Stimulated activated CD8-positive, alpha-beta memory T cell treated with anti-CD3 and anti-CD28 coated beads, Interleukin-7, amount 100 ng/mL, for 4 hours (primary cell): ENCODE data around the gene PRSS1.
"Not testable (repeated sequence)": the region's sequence is repeated elsewhere in the genome, so short reads cannot be mapped to it uniquely, and the experiment has no call there.

Source experiments
- DNase-seq, 2 donors: peaks; one replicate each; pipeline ENCODE4 v3.0.0-alpha.2; 2020; ENCODE audit warnings: low read depth in 2 of 2

Gene PRSS1

DNA sequence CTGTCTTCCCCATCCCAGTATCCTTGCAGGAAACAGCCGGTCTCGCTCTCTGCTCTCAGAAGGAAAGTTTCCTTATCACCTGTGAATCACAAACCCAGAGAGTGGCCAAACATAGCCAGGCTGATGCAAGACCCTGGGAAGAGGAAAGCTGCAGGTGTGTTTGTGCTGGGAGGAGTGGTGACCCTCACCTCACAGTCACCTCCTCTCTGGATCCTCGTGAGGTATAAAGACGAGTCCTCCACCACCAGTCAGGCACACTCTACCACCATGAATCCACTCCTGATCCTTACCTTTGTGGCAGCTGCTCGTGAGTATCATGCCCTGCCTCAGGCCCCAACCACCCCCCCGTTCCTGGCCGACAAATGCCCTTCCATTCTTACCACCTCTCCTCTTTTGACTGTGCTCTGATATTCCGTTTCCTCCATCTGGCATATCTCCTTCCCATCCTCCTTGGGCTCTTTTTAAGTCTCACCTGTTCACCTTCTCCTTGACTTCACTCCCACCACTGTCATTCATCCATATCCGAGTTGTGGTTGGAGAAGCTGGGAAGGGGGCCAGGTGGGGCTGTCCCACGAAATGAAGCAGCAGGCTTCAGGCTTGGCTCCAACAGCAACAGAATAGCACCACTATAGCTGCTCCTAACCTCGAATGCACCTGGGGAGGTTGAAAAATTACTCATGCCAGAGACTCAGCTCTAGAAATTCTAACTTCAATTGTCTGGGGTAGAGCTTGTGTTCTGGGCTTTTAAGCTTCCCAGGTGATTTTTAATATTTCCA lies at the start of gene PRSS1:
TSS of gene PRSS1 (plus strand) at position 255 of the 776 bp plus-strand sequence. CDS start at position 268, 13 bp downstream.
- no peak for DNase-seq

DNA sequence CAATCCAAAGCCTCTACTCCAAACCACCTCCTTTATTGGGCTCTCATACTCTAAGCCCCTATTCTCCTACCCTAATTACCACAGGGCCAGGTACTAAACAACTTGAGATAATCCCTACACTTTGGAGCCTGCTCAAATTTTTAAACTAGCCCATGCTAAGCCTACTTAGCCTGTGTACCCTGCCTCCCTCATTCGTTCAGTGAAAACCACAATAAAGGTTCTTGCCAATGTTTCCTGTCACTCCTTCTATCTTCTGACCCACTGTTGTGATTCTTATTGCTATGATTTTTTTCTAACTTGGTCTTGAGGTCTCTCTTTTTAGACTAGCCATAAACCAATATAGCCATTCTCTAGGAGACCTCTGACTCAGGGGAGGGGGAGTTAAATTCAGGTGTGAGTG lies 48.3 kb upstream of the PRSS1 start:
- DNase-seq, result not testable (repeated sequence)

DNA sequence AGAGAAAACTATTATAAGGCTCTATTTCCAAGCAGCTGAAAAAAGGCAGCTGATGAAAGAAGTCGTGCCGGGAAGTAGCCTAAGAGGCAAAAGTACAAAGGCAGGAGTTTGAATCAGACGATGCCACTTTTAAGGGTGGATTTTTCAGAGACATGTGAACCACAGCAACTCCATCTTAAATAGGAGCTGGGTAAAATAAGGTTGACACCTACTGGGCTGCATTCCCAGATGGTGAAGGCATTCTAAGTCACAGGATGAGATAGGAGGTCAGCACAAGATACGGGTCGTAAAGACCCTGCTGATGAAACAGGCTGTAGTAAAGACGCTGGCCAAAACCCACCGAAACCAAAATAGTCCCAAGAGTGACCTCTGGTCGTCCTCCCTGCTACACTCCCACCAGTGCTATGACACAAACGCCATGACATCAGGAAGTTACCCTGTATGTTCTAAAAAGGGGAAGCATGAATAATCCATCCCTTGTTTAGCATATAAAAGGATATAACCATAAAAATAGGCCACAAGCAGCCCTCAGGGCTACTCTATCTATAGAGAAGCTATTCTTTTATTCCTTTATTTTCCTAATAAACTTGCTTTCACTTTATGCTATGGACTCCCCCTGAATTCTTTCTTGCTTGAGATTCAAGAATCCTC lies 45.5 kb upstream of the PRSS1 start:
- no peak for DNase-seq

DNA sequence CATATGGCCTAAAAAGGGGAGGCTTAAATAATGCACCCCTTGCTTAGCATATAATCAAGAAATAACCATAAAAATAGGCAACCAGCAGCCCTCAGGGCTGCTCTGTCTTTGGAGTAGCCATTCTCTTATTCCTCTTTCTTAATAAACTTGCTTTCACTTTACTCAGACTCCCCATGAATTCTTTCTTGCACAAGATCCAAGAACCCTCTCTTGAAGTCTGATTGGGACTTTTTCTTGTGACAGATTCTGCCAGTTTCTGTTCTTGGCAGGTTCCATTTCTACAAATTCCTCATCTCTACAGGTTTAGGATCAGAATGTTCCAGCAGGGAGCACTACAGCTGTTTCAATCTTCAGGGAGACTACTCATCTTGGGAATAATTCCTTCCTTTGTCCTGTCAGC lies 40.5 kb upstream of the PRSS1 start:
- DNase-seq, result not testable (repeated sequence)

DNA sequence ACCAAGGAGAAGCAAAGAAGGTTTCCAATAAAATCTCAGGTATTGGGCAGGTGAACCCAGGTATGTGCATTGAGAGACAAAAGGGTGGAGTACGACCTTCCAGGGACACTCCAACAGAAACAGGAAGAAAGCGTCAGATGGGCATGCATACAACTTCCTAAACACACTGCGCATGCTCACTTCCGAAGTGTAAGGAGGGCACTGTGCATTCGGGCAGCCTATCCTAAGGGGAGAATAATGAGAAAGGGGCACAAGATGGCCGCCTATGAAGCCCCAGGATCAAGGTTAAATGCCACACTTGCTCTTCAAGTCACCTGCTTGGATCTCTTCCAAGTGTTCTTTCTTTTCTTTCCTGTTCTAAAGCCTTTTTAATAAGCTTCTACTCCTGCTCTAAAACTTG lies 39.4 kb upstream of the PRSS1 start:
- no peak for DNase-seq

DNA sequence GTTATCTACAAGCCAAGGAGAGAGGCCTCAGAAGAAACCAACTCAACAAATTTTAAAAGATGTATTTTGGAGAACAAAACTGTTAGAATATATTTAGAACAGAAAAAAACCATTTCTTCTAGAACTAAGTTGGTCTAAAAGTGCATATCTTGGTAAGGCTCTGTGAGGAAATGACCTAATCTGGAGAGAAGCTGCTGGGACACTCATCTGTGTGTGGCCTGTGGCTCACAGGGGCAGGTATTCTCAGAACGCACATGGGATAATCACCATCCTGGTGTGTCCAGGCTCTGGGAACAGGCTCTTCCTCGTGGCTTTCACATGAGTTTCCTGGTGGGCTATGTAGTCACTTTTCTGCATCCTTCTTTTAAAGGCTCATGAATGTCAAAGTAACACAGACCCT lies 38.1 kb upstream of the PRSS1 start:
- DNase-seq, result no peak

DNA sequence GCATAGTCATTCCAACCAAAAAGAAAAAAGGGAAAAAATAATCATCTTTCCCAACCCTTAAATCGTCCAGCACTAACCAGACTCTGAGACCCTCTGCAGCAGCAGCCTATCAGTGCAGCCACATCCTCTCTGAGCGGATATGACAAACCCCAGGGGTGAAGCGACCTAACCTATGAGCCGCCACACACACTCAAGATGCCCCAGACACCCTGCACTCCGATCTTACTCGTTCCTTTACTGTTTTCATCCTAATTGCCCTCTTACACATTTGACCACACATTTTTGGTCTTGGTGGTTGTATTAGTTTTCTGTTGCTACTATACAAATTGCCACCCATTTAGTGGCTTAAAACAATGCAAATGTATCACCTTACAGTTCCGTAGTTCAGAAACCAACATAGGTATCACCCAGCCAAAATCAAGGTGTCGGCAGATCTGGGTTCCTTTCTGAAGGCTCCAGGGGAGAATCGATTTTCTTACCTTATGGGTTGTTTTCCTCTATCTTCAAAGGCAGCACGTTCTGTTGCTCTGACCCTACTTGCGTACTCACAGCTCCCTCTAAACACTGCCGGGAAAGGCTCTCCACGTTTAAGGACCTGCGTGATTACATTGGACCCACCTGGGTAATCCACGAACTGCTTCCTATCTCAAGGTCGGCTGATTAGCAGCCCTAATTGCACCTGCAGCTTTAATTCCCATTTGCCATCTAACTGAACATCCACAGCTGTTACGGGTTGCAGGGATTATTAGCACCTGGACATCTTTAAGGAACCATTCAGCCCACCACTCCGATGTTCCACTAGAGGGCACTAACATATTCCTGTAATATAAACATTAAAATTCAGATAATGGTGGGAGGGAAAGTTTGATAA lies 37.3 kb upstream of the PRSS1 start:
- peak; percentile 9 to 21 for DNase-seq

DNA sequence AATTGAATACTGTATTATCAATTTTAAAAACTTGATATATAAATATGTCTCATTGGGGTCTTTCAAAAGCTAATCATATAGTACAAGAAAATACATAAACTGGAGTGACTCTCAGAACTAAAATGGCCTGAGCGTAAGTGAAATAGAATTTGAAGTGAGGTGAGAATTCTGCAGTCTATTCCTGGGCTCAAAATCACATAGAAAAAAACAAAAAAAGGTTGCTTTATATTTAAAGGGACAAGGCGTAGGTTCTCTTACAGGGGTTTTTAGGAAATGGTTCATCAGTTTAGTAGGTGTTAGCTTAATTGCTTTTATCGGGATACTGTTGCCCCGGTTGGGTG lies 36.7 kb upstream of the PRSS1 start:
- DNase-seq, result no peak

DNA sequence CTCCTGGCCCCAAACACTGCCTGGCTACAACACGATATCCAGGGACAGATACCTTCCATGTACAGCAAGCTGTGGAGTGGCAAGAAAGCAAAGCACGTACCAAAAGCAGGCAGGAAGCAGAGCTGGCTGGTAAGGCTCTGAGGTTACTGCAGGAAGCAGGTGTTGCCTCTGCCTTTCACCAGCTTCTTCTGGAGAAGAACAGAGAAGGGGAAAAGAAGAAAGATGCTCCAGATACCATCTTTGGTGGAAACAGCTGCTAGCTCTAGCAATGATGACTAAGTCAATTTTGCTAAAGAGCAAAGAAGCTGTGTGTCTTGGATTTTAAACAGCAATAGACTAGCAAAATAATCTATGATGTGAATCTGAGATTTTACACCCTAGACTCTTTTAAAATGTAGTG lies 34.9 kb upstream of the PRSS1 start:
- DNase-seq, result no peak

DNA sequence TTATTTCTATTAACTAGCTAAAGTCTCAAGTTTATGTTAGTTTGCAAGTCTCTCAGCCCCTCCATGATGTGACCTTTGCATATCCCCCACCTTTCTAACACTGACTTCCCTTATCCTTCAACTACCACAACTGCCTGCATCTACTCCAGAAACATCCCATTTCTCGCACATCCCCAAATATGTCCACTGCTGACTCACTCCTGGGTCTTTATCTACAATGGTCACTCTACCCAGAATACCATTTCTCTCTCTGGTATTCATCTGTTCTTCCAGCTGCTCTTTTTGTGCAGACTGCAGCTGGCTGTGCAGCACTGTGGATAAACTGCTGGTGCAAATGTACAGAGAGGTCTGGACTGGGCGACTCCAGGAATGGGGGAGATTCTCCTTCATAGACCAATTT lies 32.7 kb upstream of the PRSS1 start:
- DNase-seq, result no peak

DNA sequence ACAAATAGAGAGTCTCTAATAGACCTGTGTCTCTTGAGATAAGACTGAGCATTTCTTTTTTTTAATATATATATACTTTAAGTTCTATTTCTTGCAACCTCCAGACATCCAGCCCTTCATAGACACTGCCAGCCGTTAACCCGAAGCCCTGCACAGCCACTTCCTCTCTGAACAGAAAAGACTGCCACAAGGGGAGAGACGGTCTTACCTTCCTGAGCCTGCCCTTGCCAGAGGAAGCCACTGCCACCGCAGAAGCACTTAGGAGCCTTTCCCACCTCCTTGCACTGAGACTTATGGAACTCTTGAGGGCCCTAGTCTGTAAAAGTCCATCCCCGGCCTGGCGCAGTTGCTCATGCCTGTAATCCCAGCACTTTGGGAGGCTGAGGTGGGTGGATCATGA lies 31.8 kb upstream of the PRSS1 start:
- peak in 1 of 2 donors; percentile 20 for DNase-seq

DNA sequence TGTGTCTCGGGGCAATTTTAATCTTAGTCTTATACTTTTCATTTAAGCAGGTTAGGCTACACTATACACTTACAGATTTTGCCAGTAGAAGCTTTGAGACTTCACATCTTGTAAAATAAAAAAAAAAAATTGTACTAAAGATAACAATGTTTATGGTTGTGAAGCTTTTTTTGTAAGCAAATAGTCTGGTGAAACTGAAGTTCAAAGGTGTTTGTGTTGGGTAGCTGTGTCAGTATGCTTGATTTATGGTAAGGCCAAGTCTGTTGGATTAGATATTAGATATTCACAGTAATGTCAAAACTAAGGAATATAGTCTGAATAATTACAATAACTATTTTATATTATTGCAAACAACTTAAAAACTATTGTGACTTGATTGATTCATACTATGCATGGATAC lies 31.0 kb upstream of the PRSS1 start:
- no peak for DNase-seq

DNA sequence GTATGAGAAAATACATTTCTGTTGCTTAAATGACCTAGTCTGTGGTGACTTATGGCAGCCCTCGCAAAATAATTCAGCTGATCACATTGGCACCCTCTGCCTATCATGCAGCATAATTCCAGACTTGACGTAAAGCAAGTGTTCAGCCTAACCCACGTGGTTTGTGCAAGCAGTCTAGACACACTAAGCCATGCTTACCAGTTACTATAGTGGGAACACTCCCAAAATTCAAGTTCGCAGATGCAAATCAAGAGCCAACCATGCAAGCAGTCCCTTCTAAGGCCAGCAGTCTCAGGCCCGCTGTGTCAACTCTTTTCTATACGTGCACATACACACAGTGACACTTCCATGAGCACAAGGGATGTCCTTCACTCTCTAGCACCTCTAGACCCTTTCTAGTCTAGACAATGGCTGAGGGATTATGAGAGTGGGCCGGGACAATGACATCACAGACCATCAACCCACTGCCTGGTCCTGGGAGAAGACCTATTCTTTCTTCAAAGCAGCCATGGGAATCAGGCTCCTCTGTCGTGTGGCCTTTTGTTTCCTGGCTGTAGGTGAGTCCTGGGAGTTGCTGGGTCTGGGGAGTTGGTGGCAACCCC lies 29.0 kb upstream of the PRSS1 start:
- DNase-seq, result no peak

DNA sequence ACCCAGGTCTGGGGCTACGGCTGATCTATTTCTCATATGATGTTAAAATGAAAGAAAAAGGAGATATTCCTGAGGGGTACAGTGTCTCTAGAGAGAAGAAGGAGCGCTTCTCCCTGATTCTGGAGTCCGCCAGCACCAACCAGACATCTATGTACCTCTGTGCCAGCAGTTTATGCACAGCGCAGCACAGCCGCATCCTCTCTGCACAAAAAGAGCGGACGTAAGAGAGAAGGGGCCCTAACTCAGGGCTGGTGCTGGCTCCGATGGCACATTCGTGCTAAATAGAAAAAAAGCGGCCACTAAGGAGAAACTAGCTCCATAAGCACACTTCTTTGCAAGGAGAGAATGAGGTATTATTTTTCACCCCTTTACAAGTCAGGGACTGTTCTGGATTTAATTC lies 28.3 kb upstream of the PRSS1 start:
- DNase-seq, result no peak

DNA sequence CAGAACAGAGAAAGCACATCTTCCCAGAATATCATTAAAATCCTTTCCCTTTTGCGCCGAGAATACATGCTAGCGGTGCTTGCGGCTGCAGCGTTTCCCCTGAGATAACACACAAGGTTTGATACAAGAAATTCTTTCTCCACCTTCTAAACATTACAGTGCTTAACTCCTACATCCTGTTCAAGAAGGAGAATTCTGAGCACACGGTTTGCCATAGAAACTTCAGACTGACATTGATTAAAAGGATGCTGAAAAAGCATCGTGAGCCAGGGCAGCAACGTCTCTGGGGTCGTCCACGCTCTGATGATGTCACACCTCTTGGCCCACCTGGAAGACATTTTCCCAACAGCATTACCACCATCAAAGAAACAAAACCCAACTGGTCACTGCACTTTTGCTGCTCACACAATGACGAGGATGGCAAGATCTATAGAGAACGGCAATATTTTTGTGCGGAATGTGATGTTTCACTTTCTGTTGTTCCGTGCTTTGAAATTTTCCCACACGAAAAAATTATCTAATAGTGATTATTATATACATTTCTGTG lies 27.0 kb upstream of the PRSS1 start:
- no peak for DNase-seq

DNA sequence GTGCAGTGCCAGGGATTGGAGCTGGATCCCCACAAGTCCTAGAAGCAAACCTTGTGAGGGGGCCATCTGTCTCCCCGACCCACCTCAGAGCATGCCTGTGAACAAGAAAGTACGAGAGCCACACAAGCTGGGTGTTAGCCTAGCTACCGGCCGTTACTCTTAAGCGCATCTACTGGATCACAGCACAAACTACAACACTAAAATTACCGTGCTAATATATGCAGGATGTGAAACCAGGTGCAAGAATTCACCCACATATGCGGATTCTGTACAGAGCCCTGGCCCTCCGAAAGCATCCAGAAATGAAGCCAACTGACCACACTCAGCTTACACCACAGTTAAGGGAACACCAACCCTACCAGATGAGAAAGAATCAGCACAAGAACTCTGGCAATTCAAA lies 16.0 kb upstream of the PRSS1 start:
- no peak for DNase-seq

DNA sequence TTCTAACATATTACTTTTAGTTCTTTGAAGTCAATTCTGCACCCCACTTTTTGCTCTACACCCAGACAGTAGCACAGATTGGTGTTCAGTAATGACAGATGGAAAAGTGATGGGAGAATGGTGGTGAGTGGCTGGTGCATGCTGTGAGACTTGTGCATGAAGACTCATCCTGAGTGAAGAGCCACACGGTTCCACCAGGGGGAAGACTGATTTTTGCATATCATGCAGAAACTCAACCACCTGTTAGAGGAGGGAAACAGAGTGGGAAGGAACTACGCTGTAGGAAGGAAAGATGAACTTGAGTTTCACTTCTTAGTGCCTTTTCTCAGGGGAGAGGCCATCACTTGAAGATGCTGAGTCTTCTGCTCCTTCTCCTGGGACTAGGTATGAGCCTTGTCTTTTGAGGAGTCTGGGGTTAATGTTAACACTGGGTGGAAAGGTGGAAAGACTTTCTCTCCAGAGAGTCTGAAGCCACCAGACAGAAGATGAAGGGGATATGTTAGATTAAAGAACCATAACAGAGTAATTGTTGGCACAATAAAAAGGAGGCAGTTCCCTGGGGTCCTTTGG lies 9.3 kb upstream of the PRSS1 start:
- DNase-seq, result no peak

DNA sequence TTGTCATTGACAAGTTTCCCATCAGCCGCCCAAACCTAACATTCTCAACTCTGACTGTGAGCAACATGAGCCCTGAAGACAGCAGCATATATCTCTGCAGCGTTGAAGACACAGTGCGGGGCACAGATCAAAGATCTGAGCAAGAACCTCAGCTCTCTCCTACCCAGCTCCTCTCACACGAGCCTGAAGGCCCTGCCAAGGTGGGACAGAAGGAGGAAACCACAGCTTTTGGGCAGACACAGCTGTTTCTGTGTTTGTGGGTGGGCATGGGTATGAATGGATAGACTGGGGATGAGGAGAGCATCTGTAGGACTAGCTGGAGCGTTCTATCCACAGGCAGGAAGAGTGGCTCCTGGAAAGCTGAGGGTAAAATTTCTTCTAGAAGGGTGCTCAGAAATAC lies 8.5 kb upstream of the PRSS1 start:
- DNase-seq, result no peak

DNA sequence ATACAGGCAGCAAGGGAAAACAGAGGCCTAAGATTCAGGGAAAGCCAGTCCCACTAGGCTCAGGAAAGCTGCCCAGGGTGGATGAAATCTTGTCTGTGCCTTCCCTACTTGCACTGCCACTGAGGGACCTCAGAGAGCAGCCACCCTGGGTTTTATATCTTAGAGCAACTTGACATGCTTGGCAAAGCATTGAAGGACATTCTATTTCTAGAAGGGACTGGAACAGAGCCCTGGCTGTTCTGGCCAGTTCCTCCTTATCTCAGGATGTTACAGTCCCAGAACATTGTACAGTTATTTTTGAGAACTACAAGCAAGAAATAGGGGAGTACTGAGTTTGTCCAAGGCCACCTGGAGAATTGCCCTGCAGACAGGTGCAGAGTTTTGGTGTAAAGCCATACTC lies 7.3 kb upstream of the PRSS1 start:
- DNase-seq, result not testable (repeated sequence)

DNA sequence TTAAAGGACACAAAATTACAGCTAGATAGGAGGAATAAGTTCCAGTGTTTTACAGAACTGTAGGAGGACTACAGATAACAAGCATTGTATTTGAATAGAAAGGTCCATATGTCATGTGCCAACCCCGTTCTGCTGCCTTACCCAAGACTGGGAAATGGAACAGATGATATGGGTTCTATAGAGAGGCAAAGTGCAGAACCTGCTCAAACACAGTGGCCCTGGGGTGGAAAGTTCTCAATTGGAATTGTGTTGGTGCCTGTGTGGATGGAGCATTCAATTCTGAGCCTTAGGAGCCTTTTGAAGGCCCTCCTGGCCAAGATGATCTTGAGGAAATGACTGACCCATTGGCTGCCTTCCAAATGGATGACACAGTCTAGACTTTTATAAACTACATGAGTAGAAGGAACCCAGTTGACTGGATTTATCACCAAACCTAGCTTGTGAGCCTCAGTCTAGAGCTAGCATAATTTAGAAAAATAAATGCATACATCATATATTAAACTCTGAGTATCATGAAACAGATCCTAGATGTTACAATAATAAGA lies 4.1 kb upstream of the PRSS1 start:
- DNase-seq, result no peak

DNA sequence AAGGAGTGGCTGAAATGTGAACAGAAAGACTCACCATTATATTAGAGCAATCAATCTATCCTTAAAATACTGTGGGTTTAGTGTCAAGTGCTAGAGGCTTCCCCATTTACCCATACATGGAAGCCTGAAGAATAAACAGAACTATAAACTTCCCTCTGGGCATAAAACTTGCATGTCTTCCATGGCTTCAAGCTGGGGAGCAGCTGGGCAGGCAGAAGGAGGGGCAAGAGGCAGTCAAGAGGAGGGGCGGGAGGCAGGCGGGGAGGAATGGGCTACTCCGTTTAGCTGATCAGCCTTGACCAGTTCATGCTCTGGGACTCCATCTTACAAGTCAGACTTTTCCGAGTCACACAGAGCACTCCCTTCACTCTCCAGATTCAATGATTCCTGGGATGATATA lies 3.5 kb upstream of the PRSS1 start:
- no peak for DNase-seq
